Gastroesophageal sphincter (tissue), 3 donors: Measurements from ENCODE around the gene RNPEP.

ENCODE experiments used
- CTCF ChIP-seq, 4 experiments: fragments of 200-600 bp in 2 of 4; fragments of 450-650 bp in 2 of 4; sonication (generic) in 1 of 4; IDR thresholded peaks; one replicate each; pipeline ENCODE4 v1.5.1; 2017 to 2019; ENCODE audit warnings: antibody characterized with exemption in 4 of 4, mild to moderate bottlenecking in 2 of 4, moderate library complexity in 2 of 4
- EP300 ChIP-seq: sonication (generic); formaldehyde crosslinking; IDR thresholded peaks from one replicate; pipeline ENCODE4 v1.6.1; 2017; ENCODE audit warnings: antibody characterized with exemption, mild to moderate bottlenecking
- POLR2A ChIP-seq, 2 donors: fragments of 450-650 bp; IDR thresholded peaks; one replicate each; pipeline ENCODE4 v1.6.1; 2017; ENCODE audit warnings: antibody characterized with exemption in 2 of 2, mild to moderate bottlenecking in 2 of 2, moderate library complexity in 1 of 2

DNA sequence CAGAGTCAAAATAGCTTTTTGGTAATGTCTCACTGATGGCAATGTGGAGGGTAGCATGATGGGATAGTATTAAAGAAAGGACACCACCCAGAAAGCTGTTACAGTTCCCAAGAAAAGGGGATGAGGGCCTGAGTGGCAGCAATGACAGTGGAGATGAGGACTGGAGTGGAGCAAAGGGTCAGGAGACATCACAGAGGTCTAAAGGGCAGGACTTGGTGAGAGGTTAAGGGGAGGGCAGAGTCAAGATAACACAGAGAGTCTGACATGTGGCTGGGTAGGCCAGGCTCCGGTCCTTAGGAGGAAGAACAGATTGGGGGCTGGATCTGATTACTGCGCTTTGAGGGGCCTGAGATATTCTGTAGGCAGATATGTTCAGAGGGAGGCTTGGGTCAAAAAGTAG, 47.3 kb downstream of the RNPEP start:
- TF ChIP-seq CTCF (IDR thresholded peaks at IDR 0.05) (no peak), EP300 (no peak), POLR2A (IDR thresholded peaks at IDR 0.05) (no peak)
